ENCODE measurements around the gene PRKACB.
"Not testable (repeated sequence)": the region's sequence is repeated elsewhere in the genome, so short reads cannot be mapped to it uniquely, and the experiment has no call there.

PRKACB gene

DNA sequence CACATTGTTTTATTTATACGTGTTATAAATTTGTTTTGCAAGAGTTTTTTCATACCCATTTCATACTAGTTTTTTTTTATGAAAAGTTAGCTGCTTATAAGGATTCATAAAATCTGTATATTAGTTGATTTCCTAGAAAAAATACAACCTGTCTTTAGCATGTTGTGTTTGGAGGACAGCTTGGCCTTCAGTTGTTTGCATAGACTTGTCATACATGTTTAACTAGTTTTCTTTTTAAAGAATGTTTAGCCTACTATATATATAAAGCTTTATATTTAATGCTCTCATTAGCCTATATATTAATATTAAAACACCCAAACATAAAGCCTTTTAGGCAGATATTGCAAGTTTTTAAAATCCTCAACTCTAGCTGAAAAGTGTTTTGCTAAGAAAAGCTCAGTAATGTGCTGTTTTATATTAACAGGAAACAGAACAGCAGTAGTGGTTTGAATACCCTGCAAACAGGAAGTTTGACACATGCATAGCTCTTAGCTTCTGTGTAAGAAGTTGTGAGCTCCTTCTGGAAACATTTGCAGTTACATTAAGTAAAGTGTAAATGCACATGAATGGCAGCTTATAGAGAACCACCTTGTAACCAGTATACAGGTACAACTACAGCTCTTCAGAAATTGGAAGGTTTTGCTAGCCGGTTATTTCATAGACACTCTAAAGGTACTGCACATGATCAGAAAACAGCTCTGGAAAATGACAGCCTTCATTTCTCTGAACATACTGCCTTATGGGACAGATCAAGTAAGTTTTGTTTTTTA lies at the start of gene PRKACB:
TSS of gene PRKACB (plus strand) at position 476 of the 770 bp plus-strand sequence. CDS start at position 567, 91 bp downstream.
- peak; percentile 14 for DNase-seq (ENCODE audit: low spot score)

DNA sequence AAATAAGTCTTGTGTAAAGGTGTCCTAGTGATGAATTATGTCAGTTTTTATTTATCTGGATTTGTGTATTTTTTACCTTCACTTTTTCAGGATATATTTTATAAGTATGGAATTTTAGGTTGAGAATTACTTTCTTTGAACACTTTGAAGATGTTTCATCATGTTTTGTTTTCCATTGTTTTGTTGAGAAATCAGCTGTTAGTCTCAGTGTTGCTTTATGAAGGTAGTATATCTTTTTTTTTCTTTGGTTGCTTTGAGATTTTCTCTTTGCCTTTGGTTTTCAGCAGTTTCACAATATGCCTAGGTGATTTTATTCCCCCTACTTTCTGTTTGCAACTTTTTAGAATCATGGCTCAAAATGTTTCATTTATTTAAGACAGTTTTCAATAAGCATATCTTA lies 48.8 kb upstream of the PRKACB start:
- no peak for DNase-seq (ENCODE audit: low spot score)

DNA sequence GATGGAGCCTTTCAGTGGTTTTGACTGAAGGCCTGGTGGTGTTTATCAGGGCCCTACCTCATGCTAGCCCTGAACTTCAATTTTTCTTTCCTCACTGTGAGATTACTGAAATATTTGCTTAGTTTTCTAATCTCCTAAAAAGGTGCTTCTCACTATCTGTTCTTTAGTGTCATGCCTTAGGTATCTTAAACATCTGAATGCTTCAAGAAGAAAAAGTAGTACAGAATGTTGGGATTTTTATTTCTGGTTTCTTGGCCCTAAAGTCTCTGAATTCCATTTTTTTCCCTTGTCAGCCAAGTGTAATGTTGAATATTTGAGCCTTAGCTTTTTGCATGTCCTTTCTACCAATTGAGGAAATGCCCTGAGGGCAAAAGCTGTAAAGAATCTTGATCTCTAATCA lies 47.9 kb upstream of the PRKACB start:
- no peak for DNase-seq (ENCODE audit: low spot score)

DNA sequence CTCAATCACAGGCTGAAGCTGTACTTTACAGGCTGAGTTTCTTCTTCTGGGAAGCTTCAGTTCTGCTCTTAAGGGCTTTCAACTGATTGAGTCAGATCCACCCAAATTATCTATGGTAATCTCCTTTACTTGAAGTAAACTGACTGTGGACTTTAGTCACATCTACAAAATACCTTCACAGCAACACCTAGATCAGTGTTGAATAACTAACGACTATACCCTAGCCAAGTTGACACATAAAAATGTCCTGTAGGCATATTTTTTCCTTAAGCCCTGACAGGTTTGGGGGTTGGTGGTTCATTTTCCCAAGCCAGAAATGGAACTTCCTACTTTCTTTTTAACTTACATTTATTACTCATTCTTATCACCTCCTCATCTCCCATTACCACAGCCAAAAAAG lies 42.9 kb upstream of the PRKACB start:
- no peak for DNase-seq (ENCODE audit: low spot score)

DNA sequence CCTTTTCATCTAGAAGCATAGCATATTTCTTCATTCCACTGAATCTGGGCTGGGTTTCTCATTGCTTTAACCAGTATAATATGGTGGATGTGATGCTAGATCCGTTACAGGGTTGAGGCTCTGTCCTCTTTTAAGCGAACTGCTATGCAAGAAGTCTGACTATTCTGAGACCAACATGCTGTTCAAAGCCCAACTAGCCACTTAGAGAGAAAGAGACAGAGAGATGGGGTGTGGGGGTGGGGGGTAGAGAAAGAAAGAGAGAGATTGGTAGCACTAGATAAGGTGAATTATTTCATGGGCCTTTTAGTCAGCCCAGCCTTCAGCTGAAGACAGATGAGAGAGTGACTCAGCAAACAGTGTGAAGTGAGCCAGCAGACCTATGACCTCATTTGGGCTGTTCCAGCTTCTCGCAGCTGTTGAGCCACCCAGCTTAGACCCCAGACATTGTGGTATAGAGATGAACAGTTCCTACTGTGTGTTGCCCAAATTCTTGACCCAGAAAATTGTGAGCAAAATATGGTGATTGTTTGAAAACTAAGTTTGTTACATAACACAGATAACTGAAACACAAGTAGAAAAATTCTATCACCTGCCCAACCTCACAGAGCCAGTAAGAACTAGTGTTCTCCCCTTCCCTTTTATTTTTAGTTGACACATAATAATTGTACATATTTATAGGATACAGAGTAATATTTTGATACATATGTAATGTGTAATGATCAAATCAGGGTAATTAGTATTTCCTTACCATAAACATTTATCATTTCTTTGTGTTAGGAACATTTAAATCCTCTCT lies 40.7 kb upstream of the PRKACB start:
- peak; percentile 75 for DNase-seq (ENCODE audit: low spot score)

DNA sequence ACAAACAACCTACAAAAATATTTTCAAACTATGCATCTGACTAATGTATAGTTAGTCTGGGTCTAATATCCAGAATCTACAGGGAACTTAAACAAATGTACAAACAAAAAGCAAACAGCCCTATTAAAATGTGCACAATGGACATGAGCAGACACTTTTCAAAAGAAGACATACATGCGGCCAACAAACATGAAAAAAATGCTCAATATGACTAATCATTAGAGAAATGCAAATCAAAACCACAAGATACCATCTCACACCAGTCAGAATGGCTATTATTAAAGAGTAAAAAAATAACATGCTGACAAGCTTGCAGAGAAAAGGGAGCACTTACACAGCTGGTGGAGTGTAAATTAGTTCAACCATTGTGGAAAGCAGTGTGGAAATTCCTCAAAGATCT lies 36.5 kb upstream of the PRKACB start:
- DNase-seq (ENCODE audit: low spot score): not testable (repeated sequence)

DNA sequence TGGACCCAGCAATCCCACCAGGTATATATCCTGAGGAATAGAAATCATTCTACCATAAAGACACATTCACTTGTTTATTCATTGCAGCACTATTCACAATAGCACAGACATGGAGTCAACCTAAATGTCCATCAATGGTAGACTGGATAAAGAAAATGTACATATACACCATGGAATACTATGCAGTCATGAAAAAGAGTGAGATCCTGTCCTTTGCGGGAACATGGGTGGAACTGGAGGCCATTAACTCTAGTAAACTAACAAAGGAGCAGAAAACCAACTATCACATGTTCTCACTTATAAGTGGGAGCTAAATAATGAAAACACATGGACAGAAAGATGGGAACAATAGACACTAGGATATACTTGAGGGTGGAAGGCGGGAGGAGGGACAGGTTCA lies 36.1 kb upstream of the PRKACB start:
- DNase-seq (ENCODE audit: low spot score): no peak

DNA sequence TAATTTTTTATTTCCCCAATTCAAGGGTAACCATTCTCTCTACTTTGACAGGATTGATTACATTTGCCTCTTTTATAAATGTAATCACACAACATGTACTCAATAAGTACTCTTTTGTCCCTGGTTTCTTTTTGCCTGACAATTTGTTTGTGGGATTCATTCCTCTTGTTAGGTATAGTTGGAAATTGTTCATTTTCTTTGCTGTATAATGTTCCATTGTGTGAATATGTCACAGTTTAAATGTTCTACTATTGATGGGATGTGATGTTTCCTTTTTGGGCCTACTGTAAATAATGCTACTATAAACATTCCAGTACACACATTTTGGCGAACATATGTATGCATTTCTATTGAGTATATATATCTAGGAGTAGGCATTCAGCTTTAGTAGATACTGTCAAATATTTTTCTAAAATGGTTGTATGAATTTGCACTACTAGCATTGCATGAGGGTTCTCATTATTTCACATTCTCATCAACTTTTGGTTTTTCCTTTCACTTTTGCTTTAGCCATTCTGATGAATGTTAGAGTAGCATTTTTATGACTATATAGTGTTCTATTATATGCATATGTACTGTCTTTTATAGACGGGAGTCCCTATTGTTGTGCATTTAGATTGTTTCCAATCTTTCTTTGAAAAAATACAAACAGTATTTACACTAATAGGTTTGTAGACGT lies 35.0 kb upstream of the PRKACB start:
- DNase-seq (ENCODE audit: low spot score): no peak

DNA sequence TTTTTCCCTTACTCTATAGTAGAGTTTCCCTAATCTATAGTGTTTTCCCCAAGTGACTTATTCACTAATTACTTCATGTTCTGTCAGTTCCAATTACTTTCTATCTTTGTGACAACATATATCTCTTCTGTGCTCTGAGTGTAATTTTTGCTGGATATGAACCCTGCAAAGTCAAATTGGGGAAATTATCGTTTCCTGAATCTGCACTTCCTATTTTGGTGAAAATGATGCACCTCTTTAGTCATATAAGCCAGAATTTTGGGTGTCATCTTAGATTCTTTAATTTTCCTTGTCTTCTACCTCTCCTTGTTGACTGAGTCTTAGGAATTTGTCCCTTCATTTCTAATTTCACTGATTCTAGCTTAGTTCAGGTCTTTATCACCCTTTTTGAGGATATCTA lies 33.4 kb upstream of the PRKACB start:
- no peak for DNase-seq (ENCODE audit: low spot score)

DNA sequence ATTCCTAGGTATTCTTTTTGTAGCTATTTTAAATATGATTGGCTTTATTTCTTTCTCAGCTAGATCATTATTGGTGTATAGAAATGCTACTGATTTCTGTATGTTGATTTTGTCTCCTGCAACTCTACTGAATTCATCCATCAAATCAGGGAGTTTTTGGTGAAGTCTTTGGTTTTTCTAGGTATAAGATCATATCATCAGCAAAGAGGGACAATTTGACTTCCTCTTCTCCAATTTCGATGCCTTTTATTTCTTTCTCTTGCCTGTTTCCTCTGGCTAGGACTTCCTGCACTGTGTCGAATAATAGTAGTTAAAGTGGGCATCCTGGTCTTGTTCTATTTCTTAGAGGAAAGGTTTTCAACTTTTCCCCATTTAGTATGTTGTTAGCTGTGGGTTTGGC lies 27.5 kb upstream of the PRKACB start:
- no peak for DNase-seq (ENCODE audit: low spot score)

DNA sequence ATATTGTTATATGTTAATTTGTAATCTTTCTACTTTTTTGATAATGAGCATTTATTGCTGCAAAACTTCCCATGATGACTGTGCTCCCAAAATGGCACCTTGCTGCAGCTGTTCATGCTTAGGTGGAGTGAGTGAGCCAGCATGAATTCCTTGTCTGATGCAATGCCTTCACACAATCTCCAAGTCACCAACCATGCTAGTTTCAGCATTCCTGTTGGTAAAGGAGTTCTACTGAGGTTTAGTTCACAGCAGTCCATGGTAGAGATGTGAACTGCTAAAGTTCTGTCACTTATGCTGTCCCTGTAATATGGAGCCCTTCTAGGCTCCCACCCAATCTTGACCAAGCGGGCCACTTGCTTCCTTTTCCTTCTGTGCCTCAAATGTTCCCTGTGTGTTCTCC lies 26.2 kb upstream of the PRKACB start:
- DNase-seq (ENCODE audit: low spot score): peak; percentile 33

DNA sequence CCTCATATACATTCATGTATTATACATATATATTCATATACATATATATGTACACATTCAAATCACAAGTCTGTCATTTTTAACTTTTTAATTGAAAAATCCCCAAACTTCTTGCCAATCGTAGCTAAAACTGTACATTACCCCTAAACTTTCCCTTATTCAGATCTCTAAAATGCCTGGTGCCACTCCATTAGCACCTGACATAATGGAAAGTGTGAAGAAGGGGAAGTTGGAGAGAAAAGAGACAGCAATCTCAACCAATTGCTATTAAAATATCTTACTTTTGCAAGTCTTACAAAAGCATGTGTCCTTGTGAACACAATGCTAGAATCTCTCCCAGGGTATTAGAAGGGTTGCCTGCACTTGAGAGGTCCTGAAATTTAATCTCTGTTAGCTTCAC lies 22.7 kb upstream of the PRKACB start:
- DNase-seq (ENCODE audit: low spot score): no peak

DNA sequence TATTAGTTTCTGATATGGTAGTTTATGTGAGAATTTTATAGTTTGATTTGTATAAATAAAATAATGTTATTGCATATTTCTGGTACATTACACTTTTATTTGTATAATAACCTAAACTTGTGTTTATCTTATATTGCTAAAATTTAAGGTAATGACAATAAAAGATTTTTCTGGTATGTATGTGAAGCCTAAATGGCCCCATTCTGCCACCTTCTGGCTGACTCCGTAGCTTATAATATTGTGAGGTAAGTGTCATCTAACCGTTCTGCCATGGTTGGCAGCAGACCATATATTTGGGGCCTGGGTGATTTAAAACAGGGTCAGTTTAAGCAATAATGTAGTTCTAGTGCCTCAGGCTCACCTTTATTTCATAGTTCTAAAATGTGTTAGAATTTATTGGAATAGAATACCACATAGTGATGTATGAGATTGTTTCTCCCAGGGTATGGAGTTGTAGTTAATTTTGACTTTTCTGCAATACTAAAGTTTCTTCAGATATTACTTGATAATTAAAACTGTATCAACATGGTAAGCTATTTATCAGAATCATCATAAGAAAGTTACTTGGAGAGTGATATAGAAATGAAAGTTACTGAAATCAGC lies 21.2 kb upstream of the PRKACB start:
- DNase-seq (ENCODE audit: low spot score): peak; percentile 40

DNA sequence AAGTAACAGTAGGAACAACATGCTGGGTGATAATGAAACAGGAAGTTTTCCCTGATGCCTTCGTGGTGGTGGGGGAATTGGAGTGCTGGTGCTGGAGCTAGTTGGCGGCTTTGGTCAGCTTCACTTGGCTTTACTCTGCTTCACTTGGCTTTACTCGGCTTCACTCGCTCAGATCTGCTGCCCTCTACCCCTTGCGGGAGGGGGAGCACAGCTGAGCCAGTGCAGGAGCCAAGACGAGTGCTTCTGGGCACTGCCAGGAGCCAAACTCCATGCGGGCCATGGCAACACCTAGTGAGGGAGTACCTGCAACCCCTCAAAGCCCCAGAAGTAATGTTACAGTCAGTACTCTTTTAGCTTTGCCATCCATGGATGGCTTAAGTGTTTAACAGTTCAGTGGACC lies 10.6 kb upstream of the PRKACB start:
- DNase-seq (ENCODE audit: low spot score): no peak

DNA sequence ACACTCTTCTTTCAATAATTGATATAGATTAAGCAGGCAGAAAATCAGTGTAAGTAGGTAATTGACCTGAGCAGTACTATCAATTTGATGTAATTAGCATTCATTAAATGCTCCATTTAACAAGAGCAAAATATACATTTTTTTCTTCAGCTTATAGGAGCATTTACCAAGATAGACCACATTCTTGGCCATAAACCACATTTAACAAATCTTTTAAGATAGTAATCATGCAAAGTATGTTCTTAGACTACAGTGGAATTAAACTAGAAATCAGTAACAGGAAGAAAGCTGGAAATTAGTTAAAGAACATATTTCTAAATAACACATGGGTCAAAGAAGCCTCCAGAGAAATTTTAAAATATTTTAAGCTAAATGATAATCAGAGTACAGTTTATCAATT lies 8.7 kb upstream of the PRKACB start:
- no peak for DNase-seq (ENCODE audit: low spot score)

DNA sequence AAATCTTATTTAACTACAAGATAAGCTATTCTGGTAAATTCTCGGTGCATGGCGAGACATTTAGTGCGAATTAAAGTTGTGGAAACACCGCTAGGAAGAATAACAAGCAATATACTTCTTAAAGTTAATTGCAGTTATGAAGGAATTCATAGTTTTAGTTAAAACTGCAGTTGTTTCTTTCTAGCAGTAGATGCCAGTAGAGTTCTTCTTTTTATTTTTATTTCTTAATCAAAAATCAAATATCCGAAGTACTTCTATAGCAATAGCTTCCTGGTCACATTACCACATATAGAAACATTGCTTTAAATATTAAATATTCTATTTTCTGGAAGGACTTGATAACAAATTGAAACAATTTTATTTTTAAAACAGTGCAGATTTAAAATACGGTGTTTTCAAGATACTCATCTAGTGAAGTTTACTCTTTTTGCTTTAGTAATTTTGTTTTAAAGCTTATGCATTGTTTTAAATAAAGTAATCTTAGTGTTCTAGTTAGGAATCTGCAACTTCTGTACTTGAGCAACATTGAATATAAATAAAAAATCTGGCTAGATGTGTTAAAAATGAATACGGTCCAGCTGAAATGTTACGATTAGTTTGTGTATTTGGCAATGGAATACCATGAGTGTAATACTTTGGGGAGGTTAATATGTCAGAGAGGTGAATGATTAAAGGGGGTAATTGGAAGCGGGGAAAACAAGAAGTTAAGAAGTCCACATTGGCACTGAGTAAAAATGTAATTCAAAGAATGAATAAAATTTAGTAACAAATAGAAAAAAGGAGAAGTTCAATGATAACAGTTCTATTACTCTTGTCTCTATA lies 2.7 kb upstream of the PRKACB start:
- peak; percentile 20 for DNase-seq (ENCODE audit: low spot score)

DNA sequence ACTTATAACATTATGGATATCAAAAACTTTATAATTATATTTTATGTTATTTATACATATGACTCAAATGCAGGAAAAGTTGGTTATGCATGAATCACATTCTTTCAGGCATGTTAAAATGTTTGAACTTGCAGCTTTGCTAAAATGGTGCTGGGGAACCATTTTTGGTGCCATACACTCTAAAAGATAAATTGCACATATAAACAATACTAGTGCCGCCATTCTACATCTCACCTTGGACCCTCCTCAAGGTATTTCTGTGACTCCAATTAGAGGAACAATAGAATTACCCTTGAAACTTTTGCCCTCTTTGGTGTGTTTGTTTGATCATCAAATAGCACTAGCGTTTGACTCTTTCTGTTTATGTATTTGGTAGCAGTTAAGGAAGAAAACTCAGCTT lies 997 bp downstream of the PRKACB start:
- no peak for DNase-seq (ENCODE audit: low spot score)

DNA sequence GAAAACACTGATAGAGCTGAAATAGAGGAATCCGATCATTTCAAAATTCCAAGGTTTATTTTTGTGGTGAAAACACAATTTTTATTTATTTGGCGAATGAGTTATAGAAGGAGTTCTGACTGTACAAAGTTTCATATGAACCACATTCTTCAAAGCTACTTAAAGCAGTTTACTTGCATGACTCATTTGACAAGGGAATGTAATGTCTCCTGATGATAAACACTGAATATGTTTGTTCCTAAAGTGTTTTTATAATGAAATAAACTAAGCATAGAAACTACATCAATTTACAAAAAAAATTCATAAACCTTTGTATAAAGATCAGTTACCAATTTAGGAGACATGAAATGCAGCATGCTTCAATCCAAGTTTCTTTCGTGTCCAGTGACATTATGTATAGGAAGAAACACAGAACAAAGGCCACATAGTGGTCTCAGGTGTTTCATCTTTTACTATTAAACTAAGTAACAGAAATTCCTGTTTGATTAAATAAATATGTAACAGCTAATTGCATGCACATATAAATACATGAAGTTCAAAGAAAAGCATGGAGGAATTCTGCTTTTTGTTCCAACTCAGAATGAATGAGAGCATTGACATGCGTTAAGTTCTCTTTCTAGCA lies 2.5 kb downstream of the PRKACB start:
- peak; percentile 35 for DNase-seq (ENCODE audit: low spot score)

DNA sequence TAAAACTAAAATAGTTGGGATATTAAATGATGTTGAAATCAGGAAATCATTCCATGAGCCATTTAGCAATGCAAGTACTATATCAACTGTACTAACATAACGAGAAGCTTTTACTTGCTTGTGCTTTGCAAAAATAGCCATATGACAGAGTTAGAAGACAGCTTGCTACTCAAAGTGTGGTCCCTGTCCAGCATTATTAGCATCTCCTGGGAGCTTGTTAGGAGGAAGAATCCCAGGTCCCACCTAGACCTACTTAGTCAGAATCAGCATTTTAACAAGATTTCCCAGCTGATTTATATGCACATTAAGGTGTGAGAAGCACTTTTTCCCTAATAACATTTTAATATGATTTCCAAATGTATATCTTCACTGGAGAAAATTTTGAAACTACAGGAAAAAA lies 4.7 kb downstream of the PRKACB start:
- no peak for DNase-seq (ENCODE audit: low spot score)

DNA sequence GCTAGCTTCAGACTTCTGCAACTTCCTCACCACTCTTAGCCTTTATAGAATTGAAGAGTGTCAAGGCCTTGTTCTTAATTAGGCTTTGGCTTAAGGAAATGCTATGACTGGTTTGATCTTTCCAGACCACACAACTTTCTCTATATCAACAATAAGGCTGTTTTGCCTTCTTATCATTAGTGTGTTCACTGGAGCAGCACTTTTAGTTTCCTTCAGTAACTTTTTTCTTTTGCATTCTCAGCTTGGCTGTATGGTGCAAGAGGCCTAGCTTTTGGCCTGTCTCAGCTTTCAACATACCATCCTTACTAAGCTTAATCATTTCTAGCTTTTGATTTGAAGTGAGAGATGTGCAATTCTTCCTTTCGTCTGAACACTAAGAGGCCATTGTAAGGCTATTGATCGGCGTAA lies 8.6 kb downstream of the PRKACB start:
- DNase-seq (ENCODE audit: low spot score): no peak

DNA sequence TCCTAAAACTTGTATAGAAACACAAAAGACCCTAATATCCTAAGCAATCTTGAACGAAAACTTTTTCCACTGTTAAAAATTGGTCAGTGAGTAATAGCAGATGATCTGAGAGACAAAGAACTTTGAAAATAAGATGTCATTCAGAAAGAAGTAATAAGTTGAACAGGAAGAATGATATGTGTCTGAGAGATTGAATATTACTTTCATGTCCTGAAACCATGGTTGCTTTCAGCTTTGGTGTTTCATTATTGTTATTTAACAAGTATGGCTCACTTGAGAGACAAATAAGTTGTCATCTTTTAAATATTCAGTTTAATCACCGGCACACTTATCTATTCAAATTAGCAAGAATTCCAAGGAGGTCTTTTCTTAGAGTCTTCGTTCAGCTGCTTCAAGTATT lies 11.4 kb downstream of the PRKACB start:
- DNase-seq (ENCODE audit: low spot score): no peak
